VCaP (cell line): ENCODE measurements around the gene ZNF335.
"Not testable (repeated sequence)": the region's sequence is repeated elsewhere in the genome, so short reads cannot be mapped to it uniquely, and the experiment has no call there.

Experiments used
- H3K27ac ChIP-seq: fragments of 450-650 bp; 2 replicates; pipeline ENCODE4 v1.5.1; 2017
- TF ChIP-seq, protein P1 (sequence below): fragments of 450-650 bp; conservative IDR thresholded peaks from 2 replicates; pipeline ENCODE4 v1.5.1; 2017; ENCODE audit warnings: mild to moderate bottlenecking, moderate library complexity

Gene ZNF335

DNA sequence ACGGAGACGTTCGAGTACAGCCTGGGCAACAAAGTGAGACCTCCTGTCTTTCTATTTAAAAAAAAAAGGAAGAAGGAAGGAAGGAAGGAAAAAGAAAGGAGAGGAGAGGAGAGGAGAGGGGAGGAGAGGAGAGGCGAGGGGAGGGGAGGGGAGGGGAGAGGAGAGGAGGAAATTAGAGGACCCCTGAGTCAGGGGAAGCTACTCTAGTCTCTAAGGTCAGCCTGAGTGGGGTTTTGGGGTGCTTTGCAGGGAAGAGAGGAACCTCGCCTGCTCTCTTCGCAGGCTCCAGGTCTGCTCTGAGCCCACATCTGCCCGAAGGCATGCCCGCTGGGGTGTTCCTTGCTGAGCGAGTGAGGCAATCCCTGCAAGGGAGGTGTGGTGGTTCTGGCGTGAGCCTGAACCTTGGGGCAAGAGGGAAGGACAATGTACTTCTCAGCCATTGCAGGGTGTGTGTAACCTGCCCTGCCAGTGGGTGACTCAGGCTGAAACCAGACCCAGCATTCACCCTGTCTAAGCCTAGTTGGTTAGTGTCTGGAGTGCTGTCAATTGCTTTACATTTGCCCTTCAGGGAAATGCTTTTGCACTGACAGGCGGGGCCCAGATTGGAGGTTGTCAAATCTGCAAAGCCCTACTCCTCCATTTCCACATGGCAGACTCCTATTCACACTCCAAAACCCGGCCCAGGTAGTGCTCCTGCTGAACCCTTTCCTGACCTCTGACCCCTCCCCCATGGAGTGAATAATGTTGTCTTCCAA lies 21.4 kb upstream of the ZNF335 start:
- H3K27ac ChIP-seq, result no peak overlapping the region
- TF ChIP-seq, protein P1, sequence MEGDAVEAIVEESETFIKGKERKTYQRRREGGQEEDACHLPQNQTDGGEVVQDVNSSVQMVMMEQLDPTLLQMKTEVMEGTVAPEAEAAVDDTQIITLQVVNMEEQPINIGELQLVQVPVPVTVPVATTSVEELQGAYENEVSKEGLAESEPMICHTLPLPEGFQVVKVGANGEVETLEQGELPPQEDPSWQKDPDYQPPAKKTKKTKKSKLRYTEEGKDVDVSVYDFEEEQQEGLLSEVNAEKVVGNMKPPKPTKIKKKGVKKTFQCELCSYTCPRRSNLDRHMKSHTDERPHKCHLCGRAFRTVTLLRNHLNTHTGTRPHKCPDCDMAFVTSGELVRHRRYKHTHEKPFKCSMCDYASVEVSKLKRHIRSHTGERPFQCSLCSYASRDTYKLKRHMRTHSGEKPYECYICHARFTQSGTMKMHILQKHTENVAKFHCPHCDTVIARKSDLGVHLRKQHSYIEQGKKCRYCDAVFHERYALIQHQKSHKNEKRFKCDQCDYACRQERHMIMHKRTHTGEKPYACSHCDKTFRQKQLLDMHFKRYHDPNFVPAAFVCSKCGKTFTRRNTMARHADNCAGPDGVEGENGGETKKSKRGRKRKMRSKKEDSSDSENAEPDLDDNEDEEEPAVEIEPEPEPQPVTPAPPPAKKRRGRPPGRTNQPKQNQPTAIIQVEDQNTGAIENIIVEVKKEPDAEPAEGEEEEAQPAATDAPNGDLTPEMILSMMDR, result no peak

DNA sequence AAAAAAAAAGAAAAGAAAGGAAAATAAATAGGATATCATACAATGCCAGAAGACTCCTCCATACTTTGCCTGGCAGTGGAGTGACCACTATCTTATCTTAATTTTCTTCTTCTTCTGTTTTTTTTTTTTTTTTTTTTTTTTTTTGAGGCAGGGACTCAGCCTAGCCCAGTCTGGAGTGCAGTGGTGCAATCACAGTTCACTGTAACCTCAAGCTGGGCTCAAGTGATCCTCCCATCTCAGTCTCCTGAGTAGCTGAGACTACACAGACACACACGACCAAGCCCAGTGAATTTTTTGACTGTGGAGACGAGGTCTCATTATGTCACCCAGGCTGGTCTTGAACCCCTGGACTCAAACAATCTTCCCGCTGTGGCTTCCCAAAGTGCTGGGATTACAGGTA lies 19.6 kb upstream of the ZNF335 start:
- TF ChIP-seq, protein P1, result no peak
- no peak overlapping the region for H3K27ac ChIP-seq

DNA sequence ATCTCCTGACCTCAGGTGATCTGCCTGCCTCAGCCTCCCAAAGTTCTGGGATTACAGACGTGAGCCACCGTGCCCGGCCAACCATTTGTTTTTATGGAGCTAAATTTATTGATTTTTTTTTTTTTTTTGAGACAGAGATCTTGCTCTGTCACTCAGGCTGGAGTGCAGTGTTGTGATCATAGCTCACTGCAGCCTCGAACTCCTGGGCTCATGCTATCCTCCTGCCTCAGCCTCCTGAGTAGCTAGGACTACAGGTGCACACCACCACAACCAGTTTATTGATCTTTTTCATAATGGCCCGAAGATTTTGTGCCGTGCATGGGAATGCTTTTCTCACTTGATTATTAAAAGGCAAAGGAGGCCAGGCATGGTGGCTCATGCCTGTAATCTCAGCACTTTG lies 16.8 kb upstream of the ZNF335 start:
- H3K27ac ChIP-seq, result not testable (repeated sequence)

DNA sequence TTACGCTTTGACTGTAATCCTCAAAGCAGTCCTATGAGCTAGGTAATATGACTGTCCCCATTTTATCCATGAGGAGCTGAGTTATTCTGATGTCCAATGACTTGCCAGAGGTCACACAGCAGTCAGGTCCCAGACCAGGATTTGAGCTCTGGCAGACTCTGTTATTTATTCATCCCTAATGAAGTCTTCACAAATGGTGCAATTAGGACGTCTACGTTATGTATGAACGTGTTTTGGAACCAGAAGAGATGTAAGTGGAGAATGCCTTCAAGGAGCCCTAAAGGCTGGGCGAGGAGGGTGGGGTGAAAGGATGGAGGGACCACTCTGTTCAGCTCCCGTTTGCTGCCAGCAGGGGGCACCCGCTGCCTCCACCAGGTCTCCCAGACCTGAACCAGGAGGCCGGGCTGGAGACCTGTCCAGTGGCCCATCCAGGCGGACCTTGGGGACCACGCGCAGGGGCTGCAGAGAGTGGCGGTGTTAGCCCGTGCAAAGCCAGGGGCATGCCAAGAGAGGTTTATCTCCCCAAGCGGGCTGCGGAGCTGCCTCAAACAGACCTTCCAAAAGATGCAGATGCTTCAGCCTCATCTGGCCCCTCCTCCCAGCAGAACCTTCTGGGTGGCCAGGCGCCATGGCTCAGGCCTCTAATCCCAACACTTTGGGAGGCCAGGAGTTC lies 15.2 kb upstream of the ZNF335 start:
- TF ChIP-seq, protein P1, result peak; percentile 90
- H3K27ac ChIP-seq, result no peak overlapping the region

DNA sequence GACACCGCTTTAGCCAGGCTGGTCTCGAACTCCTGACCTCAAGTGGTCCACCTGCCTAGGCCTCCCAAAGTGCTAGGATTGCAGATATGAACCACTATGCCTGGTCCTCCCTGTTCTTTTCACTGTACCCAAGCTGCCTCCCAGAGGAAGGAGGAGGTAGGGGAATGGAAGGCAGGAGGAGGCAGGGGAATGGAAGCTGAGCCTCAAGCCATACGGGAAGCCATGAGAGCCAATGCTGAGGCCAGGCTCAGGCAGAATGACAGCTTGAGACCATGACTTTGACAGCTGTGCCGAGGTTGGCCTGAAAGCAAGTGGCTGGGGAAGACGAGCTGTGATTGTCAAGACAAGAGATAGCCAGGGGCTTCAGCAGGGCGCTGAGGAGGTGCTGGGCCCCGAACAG lies 13.6 kb upstream of the ZNF335 start:
- H3K27ac ChIP-seq, result no peak overlapping the region
- TF ChIP-seq, protein P1, result no peak

DNA sequence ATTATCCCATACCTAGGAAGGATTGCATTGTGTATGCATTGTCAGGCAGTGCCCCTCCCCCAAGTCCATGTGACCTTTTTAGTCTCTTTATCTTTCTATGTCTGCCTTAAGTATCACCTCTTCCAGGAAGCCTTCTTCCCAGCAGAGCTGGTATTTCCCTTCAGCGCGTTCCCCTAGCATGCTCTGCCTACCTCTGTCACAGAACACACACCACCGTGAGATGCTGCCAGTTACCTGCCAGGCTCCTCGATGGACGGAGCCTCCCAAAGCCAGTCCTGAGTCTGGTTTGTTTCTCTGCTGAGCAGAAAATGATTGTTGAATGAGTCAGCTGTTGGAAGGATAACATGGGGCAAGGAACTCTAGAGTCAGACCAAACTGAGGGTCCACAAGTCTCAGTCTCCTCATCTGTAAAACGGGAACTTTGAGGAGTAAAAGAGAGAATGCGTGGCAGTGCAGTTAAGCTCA lies 11.3 kb upstream of the ZNF335 start:
- TF ChIP-seq, protein P1, result no peak
- H3K27ac ChIP-seq, result no peak overlapping the region

DNA sequence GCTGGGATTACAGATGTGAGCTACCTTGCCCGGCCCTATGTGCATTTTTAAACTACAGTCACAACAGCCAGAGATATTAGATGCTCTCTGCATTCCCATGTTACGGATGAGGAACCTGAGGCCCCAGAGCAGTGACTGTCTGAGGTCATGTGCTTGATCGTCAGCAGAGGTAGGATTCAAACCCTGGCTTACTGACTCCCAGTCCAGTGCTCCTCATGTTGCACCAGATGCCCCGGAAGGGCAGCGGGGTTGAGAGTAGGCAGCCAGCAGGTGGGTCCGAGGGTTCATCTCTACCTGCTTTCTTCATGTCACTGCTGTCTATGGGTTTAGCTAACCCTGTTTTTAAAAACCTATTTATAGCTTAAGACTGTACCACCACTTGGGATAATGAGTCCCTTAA lies 9.3 kb upstream of the ZNF335 start:
- TF ChIP-seq, protein P1, result no peak

DNA sequence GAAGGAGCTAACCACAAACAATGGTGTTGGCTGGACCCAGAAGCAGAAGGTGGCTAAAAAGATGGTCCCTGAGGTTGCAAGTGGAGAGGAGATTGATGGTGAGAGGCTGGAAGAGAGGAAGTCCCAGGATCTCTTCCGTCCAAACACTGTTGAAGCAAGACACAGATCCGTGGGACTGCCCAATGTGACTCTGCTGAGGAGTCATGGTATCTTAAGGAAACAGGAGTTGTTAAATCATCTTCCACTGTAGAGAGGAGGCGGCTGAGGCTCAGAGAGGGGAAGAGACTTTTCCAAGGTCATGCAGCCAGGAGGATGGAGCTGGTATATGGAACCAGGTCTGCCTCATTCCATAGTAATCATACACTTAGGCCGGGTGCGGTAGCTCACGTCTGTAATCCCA lies 4.1 kb upstream of the ZNF335 start:
- TF ChIP-seq, protein P1, result no peak
- H3K27ac ChIP-seq, result no peak overlapping the region

More for the DNA sequence above, 9.3 kb upstream of the ZNF335 start:
- no peak overlapping the region for H3K27ac ChIP-seq
